ENCODE measurements around the gene ZBTB20. TPM values are rescaled to one million over a fixed set of nuclear protein-coding genes. Genes with fewer than 3 reads are reported as not detected.

Gene ZBTB20
- total RNA-seq, 1 experiment from 2014 or later: 3.7 TPM

GRCh38 chr3:114563720-114564119 lies 583.4 kb downstream of the ZBTB20 start:
- Histone ChIP-seq H3K36me3 (ENCODE audit: low read depth, low read length) (no peaks in the 10 kb centered on the region), H3K4me2 (ENCODE audit: low read length) (no peak overlapping the region), H3K4me3 (ENCODE audit: low read length) (no peak overlapping the region), H3K27me3 (ENCODE audit: low read length) (no peaks in the 10 kb centered on the region), H2AFZ (ENCODE audit: low read length) (no peak overlapping the region), H3K27ac (ENCODE audit: low read length) (no peak overlapping the region), H3K79me2 (ENCODE audit: low read length) (no peaks in the 10 kb centered on the region), H3F3A (ENCODE audit: low read length, unreplicated experiment) (no peaks in the 10 kb centered on the region), H3K4me1 (ENCODE audit: insufficient read depth, low read length) (no peaks in the 10 kb centered on the region), H4K20me1 (ENCODE audit: low read length) (no peaks in the 10 kb centered on the region), H3K9ac (ENCODE audit: low read length) (no peak overlapping the region), H3K9me3 (ENCODE audit: low read length) (no peaks in the 10 kb centered on the region), H3K9me2 (replicated peaks; ENCODE audit: low read length) (no peaks in the 10 kb centered on the region)
- ATAC-seq: no peak
- CTCF ChIA-PET: no interaction called here
- POLR2A ChIA-PET (ENCODE audit: unreplicated experiment): no interaction called here
- BruUV-seq (replicated peaks): no TSS peak
- intact Hi-C loops (cut with micrococcal nuclease): no loop called here
- TF ChIP-seq EZH2phosphoT487 (IDR thresholded peaks at IDR 0.05; ENCODE audit: borderline replicate concordance, low read length) (no peak), EZH2 (IDR thresholded peaks at IDR 0.05; ENCODE audit: low read length, unreplicated experiment) (no peak), CTCF (conservative IDR thresholded peaks at IDR 0.05; ENCODE audit: low read depth, low read length) (no peak)
- no peak for DNase-seq

- H3K27ac ChIP-seq (ENCODE audit: low read length): no peak overlapping the region
- no peaks in the 10 kb centered on the region for H3K4me1 ChIP-seq (ENCODE audit: insufficient read depth, low read length)
- H3F3A ChIP-seq (ENCODE audit: low read length, unreplicated experiment): no peaks in the 10 kb centered on the region
- POLR2A ChIA-PET (ENCODE audit: unreplicated experiment): no interaction called here
- H3K9me3 ChIP-seq (ENCODE audit: low read length): no peaks in the 10 kb centered on the region
- no peak overlapping the region for H3K9ac ChIP-seq (ENCODE audit: low read length)
- CTCF ChIA-PET: no interaction called here
- no peaks in the 10 kb centered on the region for H3K36me3 ChIP-seq (ENCODE audit: low read depth, low read length)
- H2AFZ ChIP-seq (ENCODE audit: low read length): no peak overlapping the region
- H3K27me3 ChIP-seq (ENCODE audit: low read length): no peaks in the 10 kb centered on the region
- ATAC-seq (no peak), DNase-seq (no peak)
- TF ChIP-seq EZH2 (IDR thresholded peaks at IDR 0.05; ENCODE audit: low read length, unreplicated experiment): no peak
- no peak for TF ChIP-seq EZH2phosphoT487 (IDR thresholded peaks at IDR 0.05; ENCODE audit: borderline replicate concordance, low read length)
- no peak for TF ChIP-seq CTCF (conservative IDR thresholded peaks at IDR 0.05; ENCODE audit: low read depth, low read length)
- BruUV-seq (replicated peaks): no TSS peak
- intact Hi-C loops (cut with micrococcal nuclease): no loop called here
- no peaks in the 10 kb centered on the region for H3K79me2 ChIP-seq (ENCODE audit: low read length)
- no peak overlapping the region for H3K4me3 ChIP-seq (ENCODE audit: low read length)
- no peak overlapping the region for H3K4me2 ChIP-seq (ENCODE audit: low read length)
- H4K20me1 ChIP-seq (ENCODE audit: low read length): no peaks in the 10 kb centered on the region
- H3K9me2 ChIP-seq (replicated peaks; ENCODE audit: low read length): no peaks in the 10 kb centered on the region
These were observed 584.5 kb downstream of the ZBTB20 start for GRCh38 chr3:114562557-114562956.

- H3K79me2 ChIP-seq (ENCODE audit: low read length): no peaks in the 10 kb centered on the region
- POLR2A ChIA-PET (ENCODE audit: unreplicated experiment): no interaction called here
- no peak overlapping the region for H3K4me3 ChIP-seq (ENCODE audit: low read length)
- H3K27me3 ChIP-seq (ENCODE audit: low read length): no peaks in the 10 kb centered on the region
- H3K9me3 ChIP-seq (ENCODE audit: low read length): no peaks in the 10 kb centered on the region
- H2AFZ ChIP-seq (ENCODE audit: low read length): no peak overlapping the region
- no peaks in the 10 kb centered on the region for H4K20me1 ChIP-seq (ENCODE audit: low read length)
- H3K4me1 ChIP-seq (ENCODE audit: insufficient read depth, low read length): no peaks in the 10 kb centered on the region
- ATAC-seq: no peak
- H3K36me3 ChIP-seq (ENCODE audit: low read depth, low read length): no peaks in the 10 kb centered on the region
- no TSS peak for BruUV-seq (replicated peaks)
- intact Hi-C loops (cut with micrococcal nuclease): no loop called here
- CTCF ChIA-PET: no interaction called here
- no peak overlapping the region for H3K4me2 ChIP-seq (ENCODE audit: low read length)
- no peak overlapping the region for H3K27ac ChIP-seq (ENCODE audit: low read length)
- H3K9me2 ChIP-seq (replicated peaks; ENCODE audit: low read length): no peaks in the 10 kb centered on the region
- no peak for TF ChIP-seq EZH2 (IDR thresholded peaks at IDR 0.05; ENCODE audit: low read length, unreplicated experiment)
- no peak for TF ChIP-seq EZH2phosphoT487 (IDR thresholded peaks at IDR 0.05; ENCODE audit: borderline replicate concordance, low read length)
- no peak for TF ChIP-seq CTCF (conservative IDR thresholded peaks at IDR 0.05; ENCODE audit: low read depth, low read length)
- no peak overlapping the region for H3K9ac ChIP-seq (ENCODE audit: low read length)
- H3F3A ChIP-seq (ENCODE audit: low read length, unreplicated experiment): no peaks in the 10 kb centered on the region
- DNase-seq: no peak
These were observed 588.8 kb downstream of the ZBTB20 start for GRCh38 chr3:114558271-114558670.

Measured in PC-3 (cell line).